Hepatocyte (in vitro differentiated cells): Measurements from ENCODE around the gene AGBL1. TPM values are rescaled to one million over a fixed set of nuclear protein-coding genes. Genes with fewer than 3 reads are reported as not detected.
A peak's percentile ranks its signal among the peaks of the same experiment; 100 is the strongest.

Source experiments
- DNase-seq: peaks from one replicate; pipeline ENCODE4 v3.0.0-alpha.2; 2016; ENCODE audit warnings: low spot score
- H2AFZ ChIP-seq: fragments of 200-600 bp; sonication (generic); 2 replicates; pipeline ENCODE4 v1.6.0; 2016; ENCODE audit warnings: antibody characterized with exemption, mild to moderate bottlenecking
- H3K27ac ChIP-seq: fragments of 200-600 bp; sonication (generic); 2 replicates; pipeline ENCODE4 v1.5.1; 2016; ENCODE audit warnings: mild to moderate bottlenecking
- H3K27me3 ChIP-seq: fragments of 200-600 bp; sonication (generic); 2 replicates; pipeline ENCODE4 v1.6.1; 2016
- H3K36me3 ChIP-seq: fragments of 200-600 bp; sonication (generic); replicated peaks from 2 replicates; pipeline ENCODE4 v1.5.1; 2016; ENCODE audit warnings: low read depth; ENCODE audit not compliant: insufficient read depth
- H3K4me1 ChIP-seq: fragments of 200-600 bp; sonication (generic); 2 replicates; pipeline ENCODE4 v1.5.1; 2016; ENCODE audit warnings: mild to moderate bottlenecking, moderate library complexity; ENCODE audit not compliant: insufficient read depth
- H3K4me2 ChIP-seq: fragments of 200-600 bp; sonication (generic); 2 replicates; pipeline ENCODE4 v1.6.0; 2016
- H3K4me3 ChIP-seq: fragments of 200-600 bp; sonication (generic); 2 replicates; pipeline ENCODE4 v1.5.1; 2016; ENCODE audit warnings: mild to moderate bottlenecking
- H3K79me2 ChIP-seq: fragments of 200-600 bp; sonication (generic); 2 replicates; pipeline ENCODE4 v1.6.0; 2017; ENCODE audit warnings: mild to moderate bottlenecking
- H3K9me2 ChIP-seq: fragments of 200-600 bp; sonication (generic); replicated peaks from 2 replicates; pipeline ENCODE4 v1.6.0; 2017; ENCODE audit warnings: mild to moderate bottlenecking; ENCODE audit not compliant: insufficient read depth
- H3K9me3 ChIP-seq: fragments of 200-600 bp; sonication (generic); 2 replicates; pipeline ENCODE4 v1.5.1; 2016; ENCODE audit warnings: low read depth, mild to moderate bottlenecking
- H4K20me1 ChIP-seq: fragments of 200-600 bp; sonication (generic); 2 replicates; pipeline ENCODE4 v1.6.0; 2016; ENCODE audit warnings: mild to moderate bottlenecking; ENCODE audit not compliant: insufficient read depth, poor library complexity, severe bottlenecking
- CTCF ChIP-seq: fragments of 200-600 bp; sonication (generic); IDR thresholded peaks from 2 replicates; pipeline ENCODE4 v1.5.1; 2016; ENCODE audit warnings: antibody characterized with exemption, mild to moderate bottlenecking; ENCODE audit not compliant: poor library complexity
- EZH2 ChIP-seq: fragments of 200-600 bp; sonication (generic); IDR thresholded peaks from 2 replicates; pipeline ENCODE4 v1.6.1; 2016; ENCODE audit warnings: antibody characterized with exemption, mild to moderate bottlenecking, borderline replicate concordance
- EZH2phosphoT487 ChIP-seq: fragments of 200-600 bp; sonication (generic); IDR thresholded peaks from one replicate; pipeline ENCODE4 v1.6.1; 2018; ENCODE audit warnings: antibody characterized with exemption, mild to moderate bottlenecking, low read depth, moderate library complexity; ENCODE audit not compliant: unreplicated experiment, severe bottlenecking
- WGBS: methylation state at CpG from one replicate; pipeline ENCODE4 v1.1.6; 2016; ENCODE audit warnings: low lambda C conversion rate; ENCODE audit errors: missing lambda C conversion rate; 5-methylcytosine and 5-hydroxymethylcytosine counted together
- polyA plus RNA-seq: library from polyadenylated mRNA; unstranded; fragments of >200 nt; fragmentation: Nextera tagmentation; extraction: Ambion mirVana; gene quantifications from 2 replicates; pipeline ENCODE4 v1.2.1, GENCODE V29; 2016
- total RNA-seq: library from RNA; depleted of rRNA; stranded (reverse); fragments of >200 nt; gene quantifications from 2 replicates; pipeline ENCODE4 v1.2.3, GENCODE V29; 2014

Gene AGBL1
- total and polyA plus RNA-seq, 2 experiments from 2014 or later = not detected

- no peak overlapping the region for H3K4me2 ChIP-seq
- no peak overlapping the region for H3K4me3 ChIP-seq
- no peak for TF ChIP-seq EZH2
- TF ChIP-seq CTCF = no peak
- no peak for TF ChIP-seq EZH2phosphoT487
These were observed 243.0 kb downstream of the AGBL1 start for GRCh38 chr15:86322629-86323028.

GRCh38 chr15:86327230-86327865, 247.7 kb downstream of the AGBL1 start:
- Histone ChIP-seq H4K20me1 (no peaks in the 10 kb centered on the region), H3K79me2 (no peaks in the 10 kb centered on the region), H3K9me2 (no peaks in the 10 kb centered on the region), H3K27me3 (no peaks in the 10 kb centered on the region), H2AFZ (no peak overlapping the region), H3K4me2 (no peak overlapping the region), H3K27ac (peak overlapping the region; percentile 44), H3K36me3 (no peaks in the 10 kb centered on the region), H3K9me3 (no peaks in the 10 kb centered on the region), H3K4me3 (no peak overlapping the region), H3K4me1 (no peaks in the 10 kb centered on the region)
- WGBS = 59% methylated on average over 2 of the region's 2 CpGs
- no peak for TF ChIP-seq CTCF
- no peak for TF ChIP-seq EZH2
- no peak for TF ChIP-seq EZH2phosphoT487
- DNase-seq = no peak

More at GRCh38 chr15:86322629-86323028, 243.0 kb downstream of the AGBL1 start:
- H2AFZ ChIP-seq = no peak overlapping the region
- no peaks in the 10 kb centered on the region for H3K9me2 ChIP-seq
- no peaks in the 10 kb centered on the region for H3K9me3 ChIP-seq
- H3K4me1 ChIP-seq = no peaks in the 10 kb centered on the region
- H3K36me3 ChIP-seq = no peaks in the 10 kb centered on the region
- H3K27me3 ChIP-seq = no peaks in the 10 kb centered on the region
- WGBS = 92% methylated on average over 1 of the region's 1 CpG
- no peaks in the 10 kb centered on the region for H4K20me1 ChIP-seq
- H3K79me2 ChIP-seq = no peaks in the 10 kb centered on the region
- no peak overlapping the region for H3K27ac ChIP-seq
- no peak for DNase-seq

GRCh38 chr15:86328658-86329057, 249.0 kb downstream of the AGBL1 start:
- H3K4me2 ChIP-seq = no peak overlapping the region
- H3K27ac ChIP-seq = no peak overlapping the region
- no peaks in the 10 kb centered on the region for H3K36me3 ChIP-seq
- H3K4me1 ChIP-seq = no peaks in the 10 kb centered on the region
- WGBS = 79% methylated on average over 2 of the region's 2 CpGs
- no peak overlapping the region for H3K4me3 ChIP-seq
- no peaks in the 10 kb centered on the region for H4K20me1 ChIP-seq
- no peaks in the 10 kb centered on the region for H3K9me2 ChIP-seq
- no peaks in the 10 kb centered on the region for H3K9me3 ChIP-seq
- no peak for DNase-seq
- H2AFZ ChIP-seq = no peak overlapping the region
- TF ChIP-seq CTCF = no peak
- TF ChIP-seq EZH2phosphoT487 = no peak
- TF ChIP-seq EZH2 = no peak
- no peaks in the 10 kb centered on the region for H3K27me3 ChIP-seq
- H3K79me2 ChIP-seq = no peaks in the 10 kb centered on the region
